ENCODE data around the gene SAMD4A.

Gene SAMD4A

DNA sequence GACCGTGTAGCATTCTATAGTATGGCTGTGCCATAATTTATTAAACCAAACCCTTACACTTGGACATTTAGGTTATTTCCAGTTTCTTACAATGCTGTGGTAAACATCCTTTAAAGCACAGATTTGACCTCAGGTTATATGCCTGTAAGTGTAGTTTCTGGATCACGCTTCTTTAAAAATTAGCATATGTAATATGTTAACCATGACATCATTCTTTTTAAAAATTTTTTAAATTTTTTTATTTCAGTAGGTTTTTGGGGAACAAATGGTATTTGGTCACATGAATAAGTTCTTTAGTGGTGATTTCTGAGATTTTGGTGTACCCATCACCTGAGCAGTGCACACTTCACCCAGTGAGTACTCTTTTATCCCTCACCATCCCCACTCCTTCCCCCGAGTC is 18.3 kb downstream of the SAMD4A start:
- no peaks in the 10 kb centered on the region for H3K79me2 ChIP-seq (ENCODE audit: insufficient read depth, low read length)
- no peaks in the 10 kb centered on the region for H3K36me3 ChIP-seq (ENCODE audit: insufficient read depth, low read length)
- H3K4me1 ChIP-seq (ENCODE audit: insufficient read depth, low read length, severe bottlenecking), result no peaks in the 10 kb centered on the region
- no peaks in the 10 kb centered on the region for H3F3A ChIP-seq (ENCODE audit: insufficient read depth, low read length)
- no peak overlapping the region for H2AFZ ChIP-seq (ENCODE audit: low read length)
- H3K9me3 ChIP-seq (ENCODE audit: low read length), result no peaks in the 10 kb centered on the region
- no peak overlapping the region for H3K4me2 ChIP-seq (ENCODE audit: low read length)
- no peaks in the 10 kb centered on the region for H4K20me1 ChIP-seq (ENCODE audit: insufficient read depth, low read length)
- no peak overlapping the region for H3K4me3 ChIP-seq (ENCODE audit: low read depth, low read length, poor library complexity, severe bottlenecking)
- no peaks in the 10 kb centered on the region for H3K9me2 ChIP-seq (ENCODE audit: low read depth, low read length)
- no peak overlapping the region for H3K9ac ChIP-seq (ENCODE audit: low read length)
- TF ChIP-seq, protein P1, sequence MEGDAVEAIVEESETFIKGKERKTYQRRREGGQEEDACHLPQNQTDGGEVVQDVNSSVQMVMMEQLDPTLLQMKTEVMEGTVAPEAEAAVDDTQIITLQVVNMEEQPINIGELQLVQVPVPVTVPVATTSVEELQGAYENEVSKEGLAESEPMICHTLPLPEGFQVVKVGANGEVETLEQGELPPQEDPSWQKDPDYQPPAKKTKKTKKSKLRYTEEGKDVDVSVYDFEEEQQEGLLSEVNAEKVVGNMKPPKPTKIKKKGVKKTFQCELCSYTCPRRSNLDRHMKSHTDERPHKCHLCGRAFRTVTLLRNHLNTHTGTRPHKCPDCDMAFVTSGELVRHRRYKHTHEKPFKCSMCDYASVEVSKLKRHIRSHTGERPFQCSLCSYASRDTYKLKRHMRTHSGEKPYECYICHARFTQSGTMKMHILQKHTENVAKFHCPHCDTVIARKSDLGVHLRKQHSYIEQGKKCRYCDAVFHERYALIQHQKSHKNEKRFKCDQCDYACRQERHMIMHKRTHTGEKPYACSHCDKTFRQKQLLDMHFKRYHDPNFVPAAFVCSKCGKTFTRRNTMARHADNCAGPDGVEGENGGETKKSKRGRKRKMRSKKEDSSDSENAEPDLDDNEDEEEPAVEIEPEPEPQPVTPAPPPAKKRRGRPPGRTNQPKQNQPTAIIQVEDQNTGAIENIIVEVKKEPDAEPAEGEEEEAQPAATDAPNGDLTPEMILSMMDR (IDR thresholded peaks at IDR 0.05; ENCODE audit: low read length), result no peak
- TF ChIP-seq EZH2 (IDR thresholded peaks at IDR 0.05; ENCODE audit: borderline replicate concordance, low read length), result no peak
- H3K27ac ChIP-seq (ENCODE audit: low read depth, low read length, poor library complexity, severe bottlenecking), result no peak overlapping the region
- H3K27me3 ChIP-seq (ENCODE audit: insufficient read depth, low read length), result no peaks in the 10 kb centered on the region

GRCh38 chr14:54589076-54589475 is 22.1 kb downstream of the SAMD4A start:
- no peak overlapping the region for H3K9ac ChIP-seq (ENCODE audit: low read length)
- H3K9me3 ChIP-seq (ENCODE audit: low read length), result no peaks in the 10 kb centered on the region
- no peaks in the 10 kb centered on the region for H3K9me2 ChIP-seq (ENCODE audit: low read depth, low read length)
- no peaks in the 10 kb centered on the region for H4K20me1 ChIP-seq (ENCODE audit: insufficient read depth, low read length)
- H3K4me3 ChIP-seq (ENCODE audit: low read depth, low read length, poor library complexity, severe bottlenecking), result no peak overlapping the region
- no peaks in the 10 kb centered on the region for H3K4me1 ChIP-seq (ENCODE audit: insufficient read depth, low read length, severe bottlenecking)
- H3K79me2 ChIP-seq (ENCODE audit: insufficient read depth, low read length), result no peaks in the 10 kb centered on the region
- no peaks in the 10 kb centered on the region for H3F3A ChIP-seq (ENCODE audit: insufficient read depth, low read length)
- H3K36me3 ChIP-seq (ENCODE audit: insufficient read depth, low read length), result no peaks in the 10 kb centered on the region
- TF ChIP-seq EZH2 (IDR thresholded peaks at IDR 0.05; ENCODE audit: borderline replicate concordance, low read length), result no peak
- TF ChIP-seq, protein P1 (IDR thresholded peaks at IDR 0.05; ENCODE audit: low read length), result no peak
- H3K27me3 ChIP-seq (ENCODE audit: insufficient read depth, low read length), result no peaks in the 10 kb centered on the region
- no peak overlapping the region for H3K27ac ChIP-seq (ENCODE audit: low read depth, low read length, poor library complexity, severe bottlenecking)
- no peak overlapping the region for H3K4me2 ChIP-seq (ENCODE audit: low read length)
- H2AFZ ChIP-seq (ENCODE audit: low read length), result no peak overlapping the region

DNA sequence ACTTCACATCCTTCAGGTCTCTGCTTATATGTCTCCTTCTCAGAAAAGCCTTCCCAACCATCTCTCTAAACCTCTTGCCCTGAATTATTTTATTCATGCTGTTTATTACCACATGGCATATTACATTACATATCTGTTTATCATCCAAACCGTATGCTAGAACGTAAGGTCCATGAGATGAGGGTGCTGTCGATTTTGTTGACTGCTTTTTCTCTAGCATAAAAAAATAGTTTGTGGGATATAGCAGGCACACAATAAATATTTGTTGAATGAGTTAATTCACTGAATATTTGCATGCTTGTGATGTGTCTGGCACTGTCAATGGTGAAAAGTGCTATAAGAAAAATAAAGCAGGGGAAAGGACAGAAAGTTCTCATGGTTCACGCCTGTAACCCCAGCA is 22.9 kb downstream of the SAMD4A start:
- Histone ChIP-seq H3K27ac (ENCODE audit: low read depth, low read length, poor library complexity, severe bottlenecking) (no peak overlapping the region), H3K4me3 (ENCODE audit: low read depth, low read length, poor library complexity, severe bottlenecking) (no peak overlapping the region), H3K9ac (ENCODE audit: low read length) (no peak overlapping the region), H3K9me3 (ENCODE audit: low read length) (no peaks in the 10 kb centered on the region), H4K20me1 (ENCODE audit: insufficient read depth, low read length) (no peaks in the 10 kb centered on the region), H3K36me3 (ENCODE audit: insufficient read depth, low read length) (no peaks in the 10 kb centered on the region), H3K79me2 (ENCODE audit: insufficient read depth, low read length) (no peaks in the 10 kb centered on the region), H3F3A (ENCODE audit: insufficient read depth, low read length) (no peaks in the 10 kb centered on the region), H2AFZ (ENCODE audit: low read length) (no peak overlapping the region), H3K4me2 (ENCODE audit: low read length) (no peak overlapping the region), H3K4me1 (ENCODE audit: insufficient read depth, low read length, severe bottlenecking) (no peaks in the 10 kb centered on the region), H3K9me2 (ENCODE audit: low read depth, low read length) (no peaks in the 10 kb centered on the region), H3K27me3 (ENCODE audit: insufficient read depth, low read length) (no peaks in the 10 kb centered on the region)
- TF ChIP-seq, protein P1 (IDR thresholded peaks at IDR 0.05; ENCODE audit: low read length), result no peak
- no peak for TF ChIP-seq EZH2 (IDR thresholded peaks at IDR 0.05; ENCODE audit: borderline replicate concordance, low read length)

Data from OCI-LY1 (cell line).